Measurements from ENCODE around the gene CENPM. TPM values are rescaled to one million over a fixed set of nuclear protein-coding genes. Genes with fewer than 3 reads are reported as not detected.

The CENPM gene
- total and polyA plus RNA-seq, 9 of the 15 experiments (the other 6 are each of a cell fraction or from before 2014, with no cell fraction given) = 11.3 to 67.7 (median 32.3) TPM

GRCh38 chr22:41939981-41940831, 6.7 kb downstream of the CENPM start (continued):
- TF ChIP-seq ZNF592 (IDR thresholded peaks at IDR 0.05) (no peak), DLX4 (CRISPR knock-in tag; IDR thresholded peaks at IDR 0.05) (no peak), CGGBP1 (CRISPR knock-in tag; IDR thresholded peaks at IDR 0.05) (no peak), HMGN3 (IDR thresholded peaks at IDR 0.05; ENCODE audit: borderline replicate concordance, extremely low read depth, insufficient read length, low read depth, low read length) (no peak), YBX1 (IDR thresholded peaks at IDR 0.05) (no peak), ZNF512 (tag; IDR thresholded peaks at IDR 0.05) (peak; percentile 49; the same call in 1 of the 2 replicates), THRB (CRISPR knock-in tag; conservative IDR thresholded peaks at IDR 0.05) (no peak), POU5F1 (IDR thresholded peaks at IDR 0.05; ENCODE audit: borderline replicate concordance, low read depth, low read length, partially characterized antibody) (no peak), ZNF121 (CRISPR knock-in tag; conservative IDR thresholded peaks at IDR 0.05) (no peak), ZNF655 (CRISPR knock-in tag; IDR thresholded peaks at IDR 0.05) (no peak), ZNF696 (CRISPR knock-in tag; conservative IDR thresholded peaks at IDR 0.05) (no peak), MAZ (CRISPR knock-in tag; conservative IDR thresholded peaks at IDR 0.05 in 1 of 2, IDR thresholded peaks at IDR 0.05 in 1 of 2) (no peak), ILK (tag; IDR thresholded peaks at IDR 0.05; ENCODE audit: borderline replicate concordance, low read depth) (no peak), NR2F6 (CRISPR knock-in tag; IDR thresholded peaks at IDR 0.05) (no peak), ZFX (CRISPR knock-in tag; IDR thresholded peaks at IDR 0.05) (peak; percentile 34; the same call in 1 of the 2 replicates), NFATC3 (IDR thresholded peaks at IDR 0.05) (no peak)

Measured in K562 (cell line).